Fibroblast of gingiva (primary cell): ENCODE results near the gene HDAC9.
"Not testable (repeated sequence)": the region's sequence is repeated elsewhere in the genome, so short reads cannot be mapped to it uniquely, and the experiment has no call there.

Source experiments
- DNase-seq: peaks from one replicate; pipeline ENCODE4 v3.0.0-alpha.2; 2011; ENCODE audit warnings: low read depth

HDAC9 gene

GRCh38 chr7:18974803-18975202 lies 479.3 kb downstream of the HDAC9 start:
- peak; percentile 38 for DNase-seq

DNA sequence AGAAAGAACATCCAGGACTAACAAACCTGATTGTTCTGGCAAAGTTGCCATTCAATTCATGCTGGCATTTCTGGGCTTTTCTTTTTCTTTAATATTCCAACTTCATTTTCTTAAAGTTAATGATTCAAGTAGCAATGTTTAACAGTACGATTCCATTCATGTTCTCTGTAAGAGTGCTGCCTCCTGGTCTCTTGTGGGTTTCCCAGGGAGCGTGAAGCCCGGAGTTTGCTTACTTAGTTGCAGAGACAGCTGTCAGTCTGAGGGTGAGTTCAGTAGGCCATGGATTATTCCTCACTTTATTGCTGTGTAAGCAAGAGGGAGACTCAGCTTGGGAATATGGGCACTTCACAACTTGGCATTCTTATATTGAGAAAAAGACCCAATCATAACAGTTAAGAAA lies 479.7 kb downstream of the HDAC9 start:
- no peak for DNase-seq

DNA sequence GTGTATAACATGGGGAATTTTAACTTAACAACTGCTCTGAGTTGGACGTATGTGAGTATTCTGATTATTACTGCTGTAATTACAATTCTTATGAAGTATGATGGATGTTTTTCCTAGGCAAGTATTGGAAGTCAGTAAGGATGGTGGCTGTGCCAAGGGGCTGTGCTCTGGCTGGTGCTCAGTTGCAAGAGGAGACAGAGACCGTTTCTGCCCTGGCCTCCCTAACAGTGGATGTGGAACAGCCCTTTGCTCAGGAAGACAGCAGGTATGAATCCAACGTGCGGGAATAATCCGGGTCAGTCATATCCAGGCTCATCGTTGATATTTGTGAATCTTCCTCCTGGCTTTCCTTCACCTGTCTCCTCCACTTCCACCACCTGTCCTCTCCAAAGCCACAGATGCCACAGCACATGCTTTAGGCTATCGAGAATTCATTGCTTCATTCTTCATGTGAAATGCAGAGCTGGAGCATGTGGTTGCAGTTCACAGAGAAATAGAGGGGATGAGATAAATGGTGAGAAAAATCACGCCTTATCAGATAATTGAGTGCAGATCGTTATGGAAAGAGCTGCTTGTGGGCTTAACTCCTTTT lies 480.2 kb downstream of the HDAC9 start:
- no peak for DNase-seq

DNA sequence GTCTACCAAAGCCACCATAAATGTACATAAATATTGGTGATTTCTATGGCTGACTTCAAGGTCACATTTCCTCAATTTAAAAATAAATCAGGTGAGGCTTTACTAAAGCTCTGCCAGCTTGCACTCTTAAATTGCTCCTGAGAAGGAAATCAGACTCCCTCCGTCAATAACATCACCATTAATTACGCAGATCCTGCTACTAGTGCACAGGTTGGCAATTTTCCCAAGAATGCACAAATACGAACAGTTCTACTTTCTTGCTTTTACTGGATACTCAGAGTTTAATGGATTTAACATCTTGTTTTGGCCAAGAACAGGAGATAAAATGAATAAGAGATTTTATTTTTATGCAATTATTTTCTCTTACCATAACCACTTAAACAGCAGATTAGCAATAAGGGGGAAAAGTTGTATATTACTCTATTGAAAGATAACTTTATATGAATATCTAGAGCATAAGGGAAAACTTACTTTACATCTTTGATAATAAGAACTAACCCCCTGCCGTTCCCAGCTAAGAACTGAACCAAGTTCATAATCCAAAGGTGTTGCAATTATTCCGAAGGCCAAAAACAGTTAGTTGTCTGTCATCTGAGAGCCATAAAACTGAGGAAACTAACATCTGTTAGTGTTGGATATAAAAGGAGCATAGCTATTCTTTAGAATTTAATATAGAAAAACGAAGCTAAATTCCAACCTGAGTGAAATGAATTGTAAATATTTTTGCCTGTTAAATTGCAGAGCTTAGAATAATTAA lies 481.3 kb downstream of the HDAC9 start:
- no peak for DNase-seq

DNA sequence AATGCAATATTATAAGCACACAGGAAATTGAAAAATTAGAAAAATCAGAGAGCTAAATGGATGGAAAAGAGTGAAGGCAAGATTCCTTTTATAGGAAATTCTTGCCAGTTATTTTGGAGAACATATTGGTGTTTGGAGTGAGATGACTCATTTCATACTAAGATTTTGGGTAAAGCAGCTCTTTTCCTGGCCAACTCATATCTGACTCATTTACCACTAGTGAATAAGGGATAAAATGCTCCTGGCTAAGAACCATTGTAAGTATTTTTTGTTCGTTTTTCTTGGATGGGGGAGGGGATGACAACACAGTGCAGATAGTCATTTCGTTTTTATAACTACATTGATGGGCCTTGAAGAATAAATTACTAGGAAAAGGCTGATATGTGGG lies 482.6 kb downstream of the HDAC9 start:
- peak; percentile 89 for DNase-seq

GRCh38 chr7:18990700-18991099 lies 495.2 kb downstream of the HDAC9 start:
- not testable (repeated sequence) for DNase-seq

DNA sequence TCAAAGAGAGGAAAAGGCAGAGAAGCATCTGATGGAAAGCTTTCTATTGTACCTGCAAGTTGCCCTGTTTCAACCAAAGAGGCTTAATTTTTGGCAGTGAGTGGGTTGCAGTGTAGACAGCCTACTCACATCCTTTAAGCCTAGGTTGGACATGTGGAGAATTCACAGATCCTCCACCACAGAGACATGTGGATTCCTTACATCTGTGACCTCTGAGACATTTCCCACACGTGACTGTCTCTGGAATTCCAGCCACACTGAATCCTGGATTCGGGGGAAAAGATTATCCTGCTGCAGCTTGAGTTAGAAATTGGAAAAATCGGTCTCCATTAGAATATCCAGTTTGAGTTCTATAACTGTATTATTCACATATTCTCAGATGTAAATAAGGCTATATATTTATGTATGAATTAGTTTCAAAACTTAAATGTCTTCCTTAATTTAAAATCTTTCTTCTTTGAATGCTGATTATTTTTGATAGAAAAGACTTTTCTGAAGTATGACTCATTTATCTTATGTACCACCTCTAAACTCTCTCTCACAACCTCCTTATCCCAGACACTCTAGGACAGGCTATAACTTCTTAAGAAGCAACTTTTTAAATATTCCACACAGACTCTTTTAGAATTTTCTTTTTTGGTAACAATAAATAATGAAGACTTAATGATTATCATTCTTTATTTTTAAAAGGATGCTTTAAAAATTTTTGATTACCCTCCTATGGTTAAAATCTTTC lies 498.6 kb downstream of the HDAC9 start:
- no peak for DNase-seq

GRCh38 chr7:18995270-18995671 lies 499.7 kb downstream of the HDAC9 start:
- peak; percentile 83 for DNase-seq

- peak; percentile 78 for DNase-seq
Observed at GRCh38 chr7:18995811-18996426, 500.4 kb downstream of the HDAC9 start.

DNA sequence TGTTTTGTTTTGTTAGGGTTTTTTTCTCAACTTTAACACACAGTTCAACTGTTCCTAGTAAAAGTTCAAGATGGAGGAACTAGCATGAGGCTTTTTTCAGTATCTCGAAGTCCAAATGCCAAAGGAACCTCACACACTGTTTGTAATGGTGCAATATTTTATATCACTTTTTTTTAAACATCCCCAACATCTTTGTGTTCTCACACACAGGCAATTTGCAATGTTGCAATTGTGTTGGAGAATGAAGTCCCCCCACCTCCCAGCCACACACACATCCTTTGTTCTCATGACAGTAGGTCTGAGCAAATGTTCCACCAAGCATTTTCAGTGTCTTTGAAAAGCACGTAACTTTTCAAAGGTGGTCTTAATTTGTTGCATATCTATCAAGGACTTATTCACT lies 501.0 kb downstream of the HDAC9 start:
- DNase-seq = peak; percentile 50

GRCh38 chr7:18997477-18998150 lies 502.1 kb downstream of the HDAC9 start:
- peak; percentile 44 for DNase-seq

DNA sequence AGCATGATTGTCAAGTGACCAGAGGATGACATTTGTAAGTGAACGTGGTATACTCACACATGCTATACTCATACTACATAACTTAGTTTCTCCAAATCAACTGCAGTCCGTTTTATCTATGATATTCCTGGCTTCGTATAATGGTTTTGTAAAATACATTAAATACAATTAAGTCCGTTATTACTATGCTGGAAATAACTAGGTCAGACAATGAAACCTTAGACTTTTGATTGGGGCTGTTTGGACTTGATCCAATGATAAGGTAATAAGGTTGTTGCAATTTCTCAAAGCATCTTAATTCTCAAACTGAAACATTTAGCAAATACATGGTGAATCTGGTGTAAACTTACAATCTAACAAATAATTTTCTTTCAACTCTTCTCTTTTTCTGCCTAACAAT lies 504.9 kb downstream of the HDAC9 start:
- no peak for DNase-seq

- peak; percentile 54 for DNase-seq
Observed at GRCh38 chr7:19001854-19002253, 506.3 kb downstream of the HDAC9 start.

GRCh38 chr7:19009241-19009935 lies 513.8 kb downstream of the HDAC9 start:
- peak; percentile 34 for DNase-seq

DNA sequence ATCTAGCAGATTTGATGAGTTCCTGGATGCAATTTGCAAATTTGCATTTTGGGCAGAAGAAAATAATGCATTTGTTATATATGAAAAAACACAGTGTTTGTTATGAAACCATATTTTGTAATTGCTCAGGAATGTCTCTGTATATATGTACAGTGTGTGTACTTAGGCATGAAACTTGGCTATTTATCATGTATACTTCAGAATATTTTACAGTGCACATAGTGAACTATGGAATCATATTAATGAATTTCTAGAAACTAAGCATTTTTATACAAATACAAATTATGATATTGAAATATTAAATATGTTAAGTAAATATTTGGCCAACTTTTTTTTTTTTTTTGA lies 514.4 kb downstream of the HDAC9 start:
- peak; percentile 12 for DNase-seq

DNA sequence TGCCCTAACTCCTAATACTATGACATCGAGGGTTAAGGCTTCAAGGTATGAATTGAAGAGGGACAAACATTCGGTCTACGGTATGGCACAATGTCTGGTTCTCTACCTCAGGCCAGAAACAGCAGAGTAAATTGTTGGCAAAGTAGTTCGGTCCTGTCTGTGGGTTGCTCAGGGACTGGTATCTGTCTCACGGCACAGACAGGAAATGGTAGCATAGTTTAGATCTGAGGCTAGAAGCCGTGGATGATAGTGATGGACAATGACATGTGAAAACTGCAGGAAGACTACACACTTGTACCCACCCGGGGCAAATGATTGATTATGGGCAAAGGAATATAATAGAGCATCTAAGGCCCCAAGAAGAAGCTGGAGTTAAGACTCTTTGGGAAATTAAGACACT lies 515.7 kb downstream of the HDAC9 start:
- no peak for DNase-seq

GRCh38 chr7:19015098-19015497 lies 519.5 kb downstream of the HDAC9 start:
- no peak for DNase-seq

DNA sequence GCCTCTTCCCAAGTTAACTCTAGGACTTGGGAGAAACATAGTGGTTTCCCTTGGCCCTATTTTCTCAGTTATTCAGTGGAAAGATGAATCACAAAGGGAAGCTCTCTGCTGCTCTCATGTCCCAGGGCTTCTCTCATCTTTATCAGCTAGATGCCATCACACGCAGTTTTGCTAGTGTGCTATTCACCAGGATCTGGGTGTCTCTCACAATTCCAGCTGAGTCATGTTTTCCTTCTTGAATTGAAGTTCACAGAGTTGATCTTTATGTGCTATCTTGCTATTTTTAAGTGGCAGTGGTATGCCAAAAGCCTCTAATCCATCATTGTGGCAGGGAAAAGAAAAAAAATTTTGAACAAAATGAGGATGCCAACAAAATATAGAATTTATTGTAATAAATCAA lies 520.6 kb downstream of the HDAC9 start:
- DNase-seq = no peak

- DNase-seq = no peak
Observed at GRCh38 chr7:19017374-19017773, 521.8 kb downstream of the HDAC9 start.

GRCh38 chr7:19020062-19020461 lies 524.5 kb downstream of the HDAC9 start:
- no peak for DNase-seq

DNA sequence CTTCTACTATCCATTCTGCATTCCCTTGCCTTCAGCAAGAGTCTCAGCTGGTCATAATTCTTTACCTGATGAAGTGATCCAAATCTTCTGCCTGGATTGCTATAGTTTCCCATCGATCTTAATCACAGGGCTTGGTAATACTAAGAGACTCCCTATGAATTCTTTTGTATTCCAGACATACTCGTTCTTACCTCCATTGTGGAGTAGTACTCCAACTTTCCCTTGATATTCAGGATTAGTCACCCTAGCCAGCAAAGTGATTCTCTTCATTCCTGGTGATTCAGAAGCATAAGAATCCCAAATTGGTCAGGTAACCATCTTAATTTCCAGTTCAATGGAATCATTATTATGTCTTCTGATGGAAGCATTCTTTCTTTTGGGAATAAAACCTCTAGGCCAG lies 525.2 kb downstream of the HDAC9 start:
- DNase-seq = no peak

DNA sequence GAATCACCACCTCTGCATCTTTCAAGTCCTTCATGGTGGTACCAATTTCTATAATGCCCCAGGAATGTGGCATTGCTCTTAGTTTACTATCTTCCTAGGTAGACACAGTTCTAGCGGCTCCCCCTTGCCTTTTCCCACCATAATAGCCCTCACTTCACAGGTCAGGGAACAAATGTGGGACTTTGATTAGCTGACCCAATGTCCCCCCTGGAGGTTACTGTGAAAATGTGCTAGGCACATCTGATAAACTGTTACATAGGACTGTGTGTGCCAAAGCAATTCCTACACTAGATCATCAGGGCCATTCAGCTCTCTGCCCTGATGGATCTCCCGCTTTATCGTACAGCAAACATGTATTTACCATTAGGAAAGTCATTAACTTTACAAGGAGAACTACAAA lies 527.9 kb downstream of the HDAC9 start:
- no peak for DNase-seq
